T-helper 2 cell (primary cell): ENCODE measurements around the gene ZNF586.
"Not testable (repeated sequence)": the region's sequence is repeated elsewhere in the genome, so short reads cannot be mapped to it uniquely, and the experiment has no call there.

Experiments
- DNase-seq, 5 experiments: peaks; one replicate each; pipeline versions ENCODE4 v3.0.0 to v3.0.0-alpha.2; 2012 to 2022
- total RNA-seq, 2 donors: gene quantifications; one replicate each; lab custom pipeline; 2026; lab: John Stamatoyannopoulos, UW

The ZNF586 gene
- 52.1 to 58.3 reads per million in 2 donors for total RNA-seq

- DNase-seq: peak; percentile 57 to 95 (median 80)
Observed at GRCh38 chr19:57769345-57770131, at the start of gene ZNF586. TSS of gene ZNF586 (plus strand) at chr19:57769676. CDS start at chr19:57769843, 167 bp downstream.

- no peak for DNase-seq
Observed at GRCh38 chr19:57719901-57720519, 49.5 kb upstream of the ZNF586 start.

- peak in 1 of 5 experiments; percentile 27 for DNase-seq
Observed at GRCh38 chr19:57720878-57721277, 48.6 kb upstream of the ZNF586 start.

- peak in 1 of 5 experiments; percentile 13 for DNase-seq
Observed at GRCh38 chr19:57738320-57738719, 31.2 kb upstream of the ZNF586 start.

DNA sequence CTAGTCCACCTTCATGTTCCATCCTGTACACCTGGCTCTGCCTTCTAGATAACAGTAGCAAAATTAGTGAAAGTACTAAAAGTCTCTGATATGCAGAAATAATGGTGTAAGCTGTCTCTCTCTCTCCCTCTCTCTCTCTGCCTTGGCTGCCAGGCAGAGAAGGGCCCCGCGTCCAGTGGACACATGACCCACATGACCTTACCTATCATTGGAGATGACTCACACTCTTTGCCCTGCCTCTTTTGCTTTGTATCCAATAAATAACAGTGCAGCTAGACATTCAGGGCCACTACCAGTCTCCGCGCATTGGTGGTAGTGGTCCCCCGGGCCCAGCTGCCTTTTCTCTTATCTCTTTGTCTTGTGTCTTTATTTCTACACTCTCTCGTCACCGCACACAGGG is 30.7 kb upstream of the ZNF586 start:
- DNase-seq: not testable (repeated sequence)

DNA sequence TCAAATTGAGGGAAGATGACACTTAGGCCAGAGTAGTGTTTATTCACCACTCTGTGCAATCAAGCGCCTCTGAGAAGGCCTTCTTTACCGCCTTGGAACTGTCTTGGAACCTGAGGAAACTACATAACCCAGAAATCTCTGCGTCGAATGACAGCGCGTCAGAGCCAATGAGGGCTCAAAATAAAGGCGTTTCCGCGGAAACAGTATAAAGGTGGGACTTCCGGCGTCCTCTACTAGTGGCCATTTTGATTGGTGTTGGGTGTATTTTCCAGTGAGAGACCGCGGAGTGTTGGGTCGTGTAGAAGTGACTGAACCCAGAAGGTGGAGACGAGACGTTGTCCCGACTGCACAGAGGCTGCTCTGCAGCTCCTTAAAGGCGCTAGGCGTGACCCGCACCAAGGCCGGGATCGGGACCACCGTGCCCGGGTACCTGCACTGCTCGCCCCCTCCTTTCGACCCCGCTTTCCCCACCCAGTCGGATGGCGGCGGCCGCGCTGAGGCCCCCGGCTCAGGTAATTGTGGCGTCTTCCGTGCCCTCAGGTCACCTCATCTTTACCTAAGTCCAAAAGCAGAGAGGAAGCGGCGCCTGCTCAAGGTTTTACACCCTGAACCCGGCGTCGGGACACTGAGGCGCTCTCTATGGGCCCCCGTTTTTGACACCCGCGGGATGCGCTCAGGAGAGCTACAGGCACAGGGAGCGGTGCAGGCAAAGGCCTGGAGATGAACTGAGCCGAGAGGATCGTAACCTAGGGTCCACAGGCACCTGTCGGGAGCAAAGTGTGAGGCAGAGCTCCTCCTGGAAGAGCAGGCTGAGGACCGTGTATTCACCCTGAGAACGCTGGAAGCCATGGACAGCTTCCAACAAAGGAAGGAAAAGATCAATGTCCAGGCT is 22.6 kb upstream of the ZNF586 start, which contains the start of gene ZNF776:
ZNF776 (plus strand) TSS at position 236 of the 892 bp plus-strand sequence; CDS start at position 480, 244 bp downstream.
- DNase-seq: peak; percentile 26 to 96 (median 69)

GRCh38 chr19:57747472-57747807 is 22.0 kb upstream of the ZNF586 start:
- no peak for DNase-seq

- no peak for DNase-seq
Observed at GRCh38 chr19:57748029-57748428, 21.4 kb upstream of the ZNF586 start.

DNA sequence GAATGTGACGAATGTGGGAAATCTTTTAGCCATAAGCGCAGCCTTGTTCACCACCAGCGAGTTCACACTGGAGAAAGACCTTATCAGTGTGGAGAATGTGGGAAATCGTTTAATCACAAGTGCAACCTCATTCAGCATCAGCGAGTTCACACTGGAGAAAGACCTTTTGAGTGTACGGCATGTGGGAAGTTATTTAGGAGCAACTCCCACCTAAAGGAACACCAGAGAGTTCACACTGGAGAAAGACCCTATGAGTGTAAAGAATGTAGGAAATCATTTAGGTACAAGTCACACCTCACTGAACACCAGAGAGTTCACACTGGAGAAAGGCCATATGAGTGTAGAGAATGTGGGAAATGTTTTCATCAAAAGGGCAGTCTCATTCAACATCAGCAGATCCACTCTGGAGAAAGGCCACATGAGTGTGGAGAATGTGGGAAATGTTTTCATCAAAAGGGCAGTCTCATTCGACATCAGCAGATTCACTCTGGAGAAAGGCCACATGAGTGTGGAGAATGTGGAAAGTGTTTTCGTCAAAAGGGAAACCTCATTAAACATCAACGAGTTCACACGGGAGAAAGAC is 15.3 kb upstream of the ZNF586 start:
- no peak for DNase-seq

- DNase-seq: no peak
Observed at GRCh38 chr19:57755031-57755430, 14.4 kb upstream of the ZNF586 start.

- DNase-seq: no peak
Observed at GRCh38 chr19:57757941-57758340, 11.5 kb upstream of the ZNF586 start.

DNA sequence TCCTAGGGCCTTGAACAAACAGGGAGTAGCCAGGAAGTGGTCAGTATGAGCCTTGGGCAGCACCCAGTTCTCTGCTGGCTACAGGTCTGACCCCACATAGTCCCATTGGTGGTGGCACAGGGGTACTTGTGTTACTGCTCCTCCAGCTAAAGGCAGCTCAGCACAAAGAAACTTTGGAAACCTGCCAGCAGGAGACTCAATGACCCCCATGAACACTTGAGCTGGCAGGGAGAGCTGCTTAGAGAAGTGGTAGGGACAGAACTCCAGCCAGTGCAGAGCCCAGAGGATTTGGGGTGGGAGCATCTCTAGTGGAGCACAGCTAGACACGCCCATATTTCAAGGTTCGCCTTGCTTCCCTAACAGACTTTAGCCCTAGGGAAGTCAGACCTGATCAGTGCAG is 10.4 kb upstream of the ZNF586 start:
- no peak for DNase-seq

GRCh38 chr19:57771417-57771816 is 1.9 kb downstream of the ZNF586 start:
- DNase-seq: no peak

GRCh38 chr19:57773488-57773887 is 4.0 kb downstream of the ZNF586 start:
- DNase-seq: no peak

DNA sequence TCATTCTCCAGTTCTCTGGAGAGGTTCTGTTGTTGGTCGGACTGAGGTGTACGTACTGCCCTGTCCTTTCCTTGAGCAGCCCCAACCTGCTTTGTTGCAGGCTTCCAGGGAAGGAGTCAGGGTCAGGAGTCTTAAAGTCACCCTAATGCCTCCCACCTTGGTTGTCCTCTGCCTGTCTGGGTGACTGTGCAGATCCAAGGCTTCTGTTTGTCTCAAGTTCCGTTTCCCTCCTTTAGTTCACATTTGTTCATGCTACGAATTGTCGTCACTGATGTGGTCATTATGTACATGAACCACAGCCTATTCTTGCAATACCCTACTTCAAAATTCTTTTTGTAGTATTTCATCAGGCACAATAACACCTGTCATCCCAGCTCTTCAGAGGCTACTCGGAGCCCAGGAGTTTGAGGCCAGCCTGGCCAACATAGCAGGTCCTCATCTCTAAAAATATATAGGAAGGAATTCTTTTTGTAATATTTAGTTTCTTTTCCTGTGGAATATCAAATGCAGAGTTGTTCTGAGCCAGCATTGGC is 7.4 kb downstream of the ZNF586 start:
- DNase-seq: no peak

- no peak for DNase-seq
Observed at GRCh38 chr19:57778336-57778735, 8.9 kb downstream of the ZNF586 start.

DNA sequence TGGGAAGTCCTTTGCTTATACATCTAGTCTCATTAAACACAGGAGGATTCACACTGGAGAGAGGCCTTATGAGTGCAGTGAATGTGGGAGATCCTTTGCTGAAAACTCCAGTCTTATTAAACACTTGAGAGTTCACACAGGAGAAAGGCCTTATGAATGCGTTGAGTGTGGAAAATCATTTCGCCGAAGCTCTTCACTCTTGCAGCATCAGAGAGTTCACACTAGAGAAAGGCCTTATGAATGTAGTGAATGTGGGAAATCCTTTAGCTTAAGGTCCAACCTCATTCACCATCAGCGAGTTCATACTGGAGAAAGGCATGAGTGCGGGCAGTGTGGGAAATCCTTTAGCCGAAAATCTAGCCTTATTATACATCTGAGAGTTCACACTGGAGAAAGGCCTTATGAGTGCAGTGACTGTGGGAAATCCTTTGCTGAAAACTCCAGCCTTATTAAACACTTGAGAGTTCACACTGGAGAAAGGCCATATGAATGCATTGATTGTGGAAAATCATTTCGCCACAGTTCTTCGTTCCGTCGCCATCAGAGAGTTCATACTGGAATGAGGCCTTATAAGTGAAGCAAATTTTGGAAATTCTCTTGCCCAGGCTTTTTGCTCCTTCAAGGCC is 9.9 kb downstream of the ZNF586 start:
- peak in 1 of 5 experiments; percentile 31 for DNase-seq

DNA sequence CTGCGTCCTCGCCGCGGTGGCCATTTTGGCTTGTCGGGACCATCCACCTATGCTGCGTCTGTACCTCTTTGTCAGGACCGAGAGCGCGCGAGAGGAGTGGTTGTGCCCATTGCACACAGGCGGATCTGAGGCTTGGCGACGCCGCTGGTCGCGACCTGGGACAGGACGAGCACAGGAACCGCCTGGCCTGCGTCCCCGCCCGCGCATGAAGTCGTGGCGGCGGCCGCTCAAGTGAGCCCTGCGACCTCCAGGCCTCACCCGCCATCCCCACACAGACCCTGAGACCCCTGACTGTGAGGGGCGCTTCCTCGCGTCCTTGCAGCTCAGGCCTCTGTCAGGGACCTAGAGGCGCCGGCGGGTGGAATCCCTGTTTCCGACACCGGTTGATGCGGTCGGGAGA is 16.8 kb downstream of the ZNF586 start:
- no peak for DNase-seq

GRCh38 chr19:57786906-57787305 is 17.4 kb downstream of the ZNF586 start:
- no peak for DNase-seq

DNA sequence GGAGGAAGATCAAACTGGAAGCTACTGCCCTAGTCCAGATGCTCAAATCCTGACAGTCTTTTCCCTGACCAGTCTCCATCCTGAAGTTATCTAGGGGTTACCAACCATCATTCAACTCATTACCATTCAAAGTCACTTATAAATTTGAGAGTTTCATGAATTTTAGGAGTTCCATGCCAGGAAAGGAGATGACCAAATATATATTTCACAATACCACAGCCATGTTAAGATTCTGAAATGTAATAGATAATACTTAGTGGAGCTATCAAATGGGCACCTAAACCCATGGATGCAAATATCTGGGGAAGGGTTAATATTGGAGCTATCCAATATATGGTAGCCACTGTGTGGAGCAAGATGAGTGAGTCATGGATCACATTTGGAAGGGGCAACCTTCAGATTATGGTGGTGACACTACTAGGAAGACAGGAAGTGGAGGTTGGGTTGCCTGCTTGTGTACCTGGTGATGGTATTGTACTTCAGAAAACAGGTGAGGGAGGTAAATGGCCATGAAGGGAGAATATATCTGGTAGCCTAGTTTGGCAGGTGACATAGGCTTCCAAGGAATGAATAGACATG is 18.7 kb downstream of the ZNF586 start:
- no peak for DNase-seq

DNA sequence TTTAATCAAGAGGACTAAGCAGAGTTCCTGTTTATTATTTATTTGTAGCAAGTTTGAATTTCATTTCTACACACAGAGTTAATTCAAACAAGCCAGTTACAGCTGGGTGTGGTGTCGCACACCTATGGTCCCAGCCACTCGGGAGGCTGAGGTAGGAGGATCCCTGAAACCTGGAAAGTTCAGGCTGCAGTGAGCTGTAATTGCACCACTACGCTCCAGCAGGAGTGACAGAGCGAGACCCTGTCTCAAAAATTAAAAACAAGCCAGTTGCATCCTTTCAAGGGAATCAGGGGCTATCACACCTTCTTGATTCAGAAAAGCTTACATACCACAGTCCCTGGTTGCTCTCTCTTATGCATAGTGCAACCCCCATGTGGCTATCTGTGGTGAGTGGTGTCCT is 19.8 kb downstream of the ZNF586 start:
- no peak for DNase-seq

DNA sequence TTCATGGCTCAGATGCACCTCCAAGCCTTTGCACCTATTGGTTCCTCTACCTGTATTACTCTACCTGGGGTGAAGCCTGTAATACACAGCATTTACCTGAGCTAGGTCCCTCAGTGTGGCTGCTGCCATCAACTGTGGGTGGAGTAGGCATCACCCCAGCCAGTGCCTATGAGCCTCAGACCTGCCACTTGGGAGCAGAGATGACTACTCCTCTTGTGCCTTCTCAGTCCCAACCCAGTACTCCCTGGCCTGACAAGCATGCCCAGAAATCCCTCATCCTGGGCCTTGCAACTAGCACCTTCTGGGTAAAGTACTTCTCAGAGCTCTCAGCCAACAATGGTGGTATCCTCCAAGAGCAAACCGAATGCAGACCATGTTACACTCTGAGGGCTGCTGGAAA is 27.1 kb downstream of the ZNF586 start:
- not testable (repeated sequence) for DNase-seq
